ENCODE measurements around the gene SAPCD2. TPM values are rescaled to one million over a fixed set of nuclear protein-coding genes. Genes with fewer than 3 reads are reported as not detected.

Gene SAPCD2
- total and polyA plus RNA-seq, 2 of the 8 experiments (the other 6 are each of a cell fraction or from before 2014, with no cell fraction given), result 12.7 to 32.1 TPM

- Histone ChIP-seq H3K79me1 (ENCODE audit: low read depth, low read length) (no peaks in the 10 kb centered on the region), H3K4ac (replicated peaks; ENCODE audit: insufficient read length, low read depth, low read length) (no peak overlapping the region), H2AK5ac (ENCODE audit: low read depth, low read length) (no peak overlapping the region), H3K14ac (ENCODE audit: insufficient read length) (no peak overlapping the region), H4K20me1 (replicated peaks in 1 of 2; ENCODE audit: control insufficient read depth in 1 of 2, insufficient read depth in 2 of 2, low read length in 2 of 2) (no peaks in the 10 kb centered on the region), H3K4me2 (ENCODE audit: insufficient read depth in 1 of 2, low read depth in 2 of 2, low read length in 2 of 2) (no peak overlapping the region), H3K27ac (ENCODE audit: low read depth, low read length) (no peak overlapping the region), H3K4me3 (ENCODE audit: extremely low read depth in 1 of 4, insufficient read depth in 2 of 4, low read depth in 3 of 4, low read length in 4 of 4) (no peak overlapping the region), H3K9me3 (ENCODE audit: insufficient read depth in 2 of 2, low read depth in 1 of 2, low read length in 1 of 2) (peaks cover 0 to 27% of the 10 kb centered on the region in 2 experiments; a peak in 2 of 4 replicates), H3K23ac (ENCODE audit: insufficient read length) (no peak overlapping the region), H2BK15ac (ENCODE audit: low read length) (no peak overlapping the region), H2BK120ac (replicated peaks; ENCODE audit: low read depth, low read length) (no peak overlapping the region), H4K91ac (replicated peaks; ENCODE audit: insufficient read length, low read length) (no peak overlapping the region), H4K5ac (ENCODE audit: insufficient read length, low read depth, low read length) (no peak overlapping the region), H3K9ac (replicated peaks in 1 of 4; ENCODE audit: extremely low read depth in 1 of 4, low read depth in 3 of 4, low read length in 3 of 4) (no peak overlapping the region), H3K79me2 (ENCODE audit: control insufficient read depth in 1 of 2, insufficient read depth in 2 of 2, low read length in 2 of 2) (no peaks in the 10 kb centered on the region), H2BK5ac (ENCODE audit: low read depth, low read length) (no peak overlapping the region), H3K23me2 (ENCODE audit: low read depth, low read length) (no peaks in the 10 kb centered on the region; the same call in 1 of the 2 replicates), H2AFZ (ENCODE audit: low read length) (no peak overlapping the region), H3K4me1 (replicated peaks in 1 of 4; ENCODE audit: control insufficient read depth in 3 of 4, insufficient read depth in 4 of 4, low read length in 3 of 4) (peaks cover 0 to 7% (median under 1%) of the 10 kb centered on the region in 4 experiments; a peak in 2 of 7 replicates), H2BK12ac (ENCODE audit: low read depth, low read length) (no peak overlapping the region), H3K18ac (ENCODE audit: extremely low read depth, low read length) (no peak overlapping the region), H3K56ac (replicated peaks; ENCODE audit: insufficient read length, low read depth, low read length) (no peak overlapping the region), H2BK20ac (ENCODE audit: low read length) (no peak overlapping the region), H3K27me3 (replicated peaks in 1 of 4; ENCODE audit: control insufficient read depth in 3 of 4, extremely low read depth in 1 of 4, insufficient read depth in 3 of 4, low read length in 3 of 4) (no peaks in the 10 kb centered on the region; a peak in 1 of 7 replicates), H4K8ac (ENCODE audit: extremely low read depth, insufficient read depth, low read length) (no peak overlapping the region; the same call in 1 of the 2 replicates), H3K36me3 (ENCODE audit: control insufficient read depth in 2 of 4, insufficient read depth in 4 of 4, low read length in 3 of 4) (peaks cover 0 to 13% (median 0%) of the 10 kb centered on the region in 4 experiments; a peak in 1 of 8 replicates)
- WGBS, 2 experiments (ENCODE audit: extremely low coverage in 1 of 2, insufficient coverage in 1 of 2, insufficient read length in 1 of 2, insufficient replicate concordance in 2 of 2, low coverage in 1 of 2, low lambda C conversion rate in 2 of 2, missing lambda C conversion rate in 1 of 2), result 85% methylated on average over 19 of the region's 23 CpGs; no CpG with 5 or more reads in 1 of the 2 experiments
- DNase-seq (ENCODE audit: low read depth in 1 of 2, low spot score in 2 of 2) (no peak), FAIRE-seq (no peak)
- ChIA-PET POLR2A (ENCODE audit: partially characterized antibody) (interaction anchor here (0.8 kb wide), 1 partner anchor 12 kb away, joined by 3 read pairs; no protein-coding TSS in a partner anchor), CTCF (ENCODE audit: partially characterized antibody) (interaction anchor here (1.0 to 2.8 kb wide), 6 partner anchors 15 to 87 kb away, joined by 3 to 11 read pairs (median 4); no protein-coding TSS in a partner anchor)
- TF ChIP-seq MAX (IDR thresholded peaks at IDR 0.05) (no peak), NRF1 (IDR thresholded peaks at IDR 0.05; ENCODE audit: low read depth, low read length) (no peak), POLR2A (IDR thresholded peaks at IDR 0.05; ENCODE audit: control extremely low read depth in 1 of 2, low read depth in 2 of 2, low read length in 2 of 2) (no peak), RBBP5 (IDR thresholded peaks at IDR 0.05; ENCODE audit: borderline replicate concordance, low read depth, low read length) (no peak), PHF8 (conservative IDR thresholded peaks at IDR 0.05; ENCODE audit: low read depth, low read length) (no peak), CREB1 (IDR thresholded peaks at IDR 0.05) (no peak), RXRA (IDR thresholded peaks at IDR 0.05; ENCODE audit: insufficient read depth, low read depth, low read length) (no peak), SP2 (IDR thresholded peaks at IDR 0.05; ENCODE audit: low read length) (no peak), TEAD4 (IDR thresholded peaks at IDR 0.05; ENCODE audit: low read depth, low read length) (no peak), YY1 (IDR thresholded peaks at IDR 0.05; ENCODE audit: low read depth, low read length) (no peak), POU5F1 (IDR thresholded peaks at IDR 0.05; ENCODE audit: low read depth, low read length) (no peak), TAF7 (optimal IDR thresholded peaks at IDR 0.05; ENCODE audit: borderline replicate concordance, low read depth, low read length) (no peak), KDM5A (IDR thresholded peaks at IDR 0.05; ENCODE audit: low read length) (no peak), EGR1 (IDR thresholded peaks at IDR 0.05; ENCODE audit: borderline replicate concordance, low read depth, low read length) (no peak), SIRT6 (IDR thresholded peaks at IDR 0.05; ENCODE audit: low read length) (no peak), HDAC6 (IDR thresholded peaks at IDR 0.05; ENCODE audit: low read depth, low read length) (no peak)
Measured at GRCh38 chr9:137014166-137014565, 56.2 kb downstream of the SAPCD2 start.
